Measurements from ENCODE around the gene THADA. TPM values are rescaled to one million over a fixed set of nuclear protein-coding genes. Genes with fewer than 3 reads are reported as not detected.

Gene THADA
- polyA plus RNA-seq, 1 donor (not counting 4 experiments of a cell fraction or from before 2014, with no cell fraction given): 22.6 TPM

DNA sequence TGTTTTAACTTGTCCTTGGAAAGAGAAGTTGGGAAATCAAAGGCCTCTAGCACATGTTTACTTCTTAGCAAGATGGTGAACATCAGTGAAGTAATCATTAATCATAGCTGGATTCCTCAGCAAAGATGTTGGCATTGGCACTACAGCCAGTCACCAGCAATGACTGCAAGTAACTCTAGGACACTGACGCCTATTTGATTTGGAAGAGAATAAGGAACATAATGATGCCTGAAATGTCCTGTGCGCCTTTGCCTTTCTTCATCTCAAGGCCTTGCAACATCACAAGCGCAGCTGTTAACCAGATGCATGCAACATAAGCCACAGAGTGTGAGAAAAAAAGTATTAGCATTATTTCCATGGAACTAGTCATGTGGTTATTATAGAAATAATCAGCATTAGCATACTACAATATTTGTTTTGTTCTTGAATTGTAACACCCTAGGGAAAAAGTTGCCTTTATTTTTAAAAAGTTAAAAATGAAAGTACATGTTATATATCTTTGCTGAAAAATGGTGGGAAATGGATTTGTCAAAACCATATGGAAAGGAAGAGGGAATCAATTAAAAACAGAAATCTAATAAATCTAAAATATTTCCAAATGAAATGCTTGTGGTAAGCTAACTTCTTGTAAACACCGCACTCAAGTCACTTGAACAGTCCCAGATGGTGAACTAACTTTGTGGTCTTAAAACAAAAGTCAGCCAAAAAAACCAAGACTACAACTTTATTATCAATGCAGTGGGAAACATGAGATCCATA lies 55.6 kb downstream of the THADA start:
- H4K20me1 ChIP-seq (ENCODE audit: control insufficient read depth, extremely low read depth, insufficient read depth, low read length): no peaks in the 10 kb centered on the region
- peaks cover 38% of the 10 kb centered on the region for H3K4me1 ChIP-seq (ENCODE audit: control insufficient read depth, extremely low read depth, insufficient read depth, low read length)
- peak overlapping the region; percentile 23 for H3K4me2 ChIP-seq (ENCODE audit: control insufficient read depth, extremely low read depth, insufficient read depth, low read depth, low read length)
- no peaks in the 10 kb centered on the region for H3K27me3 ChIP-seq (ENCODE audit: control insufficient read depth, extremely low read depth, insufficient read depth, low read length)
- FAIRE-seq (peak; percentile 93), DNase-seq (ENCODE audit: low read depth, low spot score) (no peak)
- H3K27ac ChIP-seq (ENCODE audit: control insufficient read depth, insufficient read depth, low read length): peak overlapping the region; percentile 73
- no peaks in the 10 kb centered on the region for H3K79me2 ChIP-seq (ENCODE audit: control insufficient read depth, insufficient read depth, low read length)
- H3K9ac ChIP-seq (ENCODE audit: control insufficient read depth, extremely low read depth, insufficient read depth, low read length): no peak overlapping the region
- dilution Hi-C loops (cut with MboI; ENCODE audit: extremely low pct_ligation_motif_present, low sequenced_read_pairs): no loop called here
- TF ChIP-seq, protein P1, sequence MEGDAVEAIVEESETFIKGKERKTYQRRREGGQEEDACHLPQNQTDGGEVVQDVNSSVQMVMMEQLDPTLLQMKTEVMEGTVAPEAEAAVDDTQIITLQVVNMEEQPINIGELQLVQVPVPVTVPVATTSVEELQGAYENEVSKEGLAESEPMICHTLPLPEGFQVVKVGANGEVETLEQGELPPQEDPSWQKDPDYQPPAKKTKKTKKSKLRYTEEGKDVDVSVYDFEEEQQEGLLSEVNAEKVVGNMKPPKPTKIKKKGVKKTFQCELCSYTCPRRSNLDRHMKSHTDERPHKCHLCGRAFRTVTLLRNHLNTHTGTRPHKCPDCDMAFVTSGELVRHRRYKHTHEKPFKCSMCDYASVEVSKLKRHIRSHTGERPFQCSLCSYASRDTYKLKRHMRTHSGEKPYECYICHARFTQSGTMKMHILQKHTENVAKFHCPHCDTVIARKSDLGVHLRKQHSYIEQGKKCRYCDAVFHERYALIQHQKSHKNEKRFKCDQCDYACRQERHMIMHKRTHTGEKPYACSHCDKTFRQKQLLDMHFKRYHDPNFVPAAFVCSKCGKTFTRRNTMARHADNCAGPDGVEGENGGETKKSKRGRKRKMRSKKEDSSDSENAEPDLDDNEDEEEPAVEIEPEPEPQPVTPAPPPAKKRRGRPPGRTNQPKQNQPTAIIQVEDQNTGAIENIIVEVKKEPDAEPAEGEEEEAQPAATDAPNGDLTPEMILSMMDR (optimal IDR thresholded peaks at IDR 0.05 in 1 of 3, IDR thresholded peaks at IDR 0.05 in 1 of 3, conservative IDR thresholded peaks at IDR 0.05 in 1 of 3; ENCODE audit: extremely low read depth in 1 of 3, insufficient read depth in 2 of 3, low read length in 3 of 3): no peak
- TF ChIP-seq EZH2 (IDR thresholded peaks at IDR 0.05; ENCODE audit: low read length): no peak
- H3K9me3 ChIP-seq (ENCODE audit: control insufficient read depth, low read depth, low read length): no peaks in the 10 kb centered on the region
- H3K4me3 ChIP-seq (ENCODE audit: control insufficient read depth in 2 of 3, extremely low read depth in 1 of 3, insufficient read depth in 2 of 3, low read depth in 1 of 3, low read length in 3 of 3): no peak overlapping the region
- H2AFZ ChIP-seq (ENCODE audit: control insufficient read depth, low read length): no peak overlapping the region
- no peaks in the 10 kb centered on the region for H3K36me3 ChIP-seq (ENCODE audit: control insufficient read depth in 2 of 2, extremely low read depth in 1 of 2, insufficient read depth in 2 of 2, low read length in 2 of 2)
- H3K9me1 ChIP-seq (ENCODE audit: control insufficient read depth, extremely low read depth, insufficient read depth, low read length): no peaks in the 10 kb centered on the region

DNA sequence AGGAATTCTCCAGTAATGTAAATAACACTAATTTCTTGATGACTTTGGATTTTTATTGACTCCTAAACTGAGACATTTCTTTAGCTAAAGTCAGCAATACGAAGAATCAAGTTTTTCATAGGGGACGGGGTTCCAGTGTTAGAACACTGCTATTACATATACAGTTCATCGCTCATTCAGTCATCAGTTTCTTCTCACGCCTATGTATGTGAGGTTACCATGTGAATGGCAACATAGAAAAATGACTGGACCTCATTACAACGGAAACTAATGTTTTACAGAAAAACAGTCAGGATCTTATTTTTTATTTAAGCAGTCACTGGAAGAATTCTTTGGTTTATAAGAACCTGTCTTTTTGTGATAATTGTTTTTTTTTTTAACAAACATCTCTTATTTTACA lies 56.4 kb downstream of the THADA start:
- H3K9ac ChIP-seq (ENCODE audit: control insufficient read depth, extremely low read depth, insufficient read depth, low read length): no peak overlapping the region
- H2AFZ ChIP-seq (ENCODE audit: control insufficient read depth, low read length): no peak overlapping the region
- H3K9me1 ChIP-seq (ENCODE audit: control insufficient read depth, extremely low read depth, insufficient read depth, low read length): no peaks in the 10 kb centered on the region
- no peaks in the 10 kb centered on the region for H3K9me3 ChIP-seq (ENCODE audit: control insufficient read depth, low read depth, low read length)
- FAIRE-seq (no peak), DNase-seq (ENCODE audit: low read depth, low spot score) (no peak)
- no peaks in the 10 kb centered on the region for H3K79me2 ChIP-seq (ENCODE audit: control insufficient read depth, insufficient read depth, low read length)
- H3K36me3 ChIP-seq (ENCODE audit: control insufficient read depth in 2 of 2, extremely low read depth in 1 of 2, insufficient read depth in 2 of 2, low read length in 2 of 2): no peaks in the 10 kb centered on the region
- H3K4me1 ChIP-seq (ENCODE audit: control insufficient read depth, extremely low read depth, insufficient read depth, low read length): peaks cover 38% of the 10 kb centered on the region
- H3K27ac ChIP-seq (ENCODE audit: control insufficient read depth, insufficient read depth, low read length): peak overlapping the region; percentile 73
- dilution Hi-C loops (cut with MboI; ENCODE audit: extremely low pct_ligation_motif_present, low sequenced_read_pairs): no loop called here
- no peak overlapping the region for H3K4me3 ChIP-seq (ENCODE audit: control insufficient read depth in 2 of 3, extremely low read depth in 1 of 3, insufficient read depth in 2 of 3, low read depth in 1 of 3, low read length in 3 of 3)
- peak overlapping the region; percentile 23 for H3K4me2 ChIP-seq (ENCODE audit: control insufficient read depth, extremely low read depth, insufficient read depth, low read depth, low read length)
- H3K27me3 ChIP-seq (ENCODE audit: control insufficient read depth, extremely low read depth, insufficient read depth, low read length): no peaks in the 10 kb centered on the region
- TF ChIP-seq, protein P1 (optimal IDR thresholded peaks at IDR 0.05 in 1 of 3, IDR thresholded peaks at IDR 0.05 in 1 of 3, conservative IDR thresholded peaks at IDR 0.05 in 1 of 3; ENCODE audit: extremely low read depth in 1 of 3, insufficient read depth in 2 of 3, low read length in 3 of 3): no peak
- no peak for TF ChIP-seq EZH2 (IDR thresholded peaks at IDR 0.05; ENCODE audit: low read length)
- H4K20me1 ChIP-seq (ENCODE audit: control insufficient read depth, extremely low read depth, insufficient read depth, low read length): no peaks in the 10 kb centered on the region

All from keratinocyte (primary cell).